NCI-H226 (cell line): Measurements from ENCODE around the gene CABCOCO1.

Source experiments
- DNase-seq: peaks from one replicate; pipeline ENCODE4 v3.0.0-alpha.2; 2015

CABCOCO1 gene

GRCh38 chr10:61757525-61758397, 95.0 kb downstream of the CABCOCO1 start:
- DNase-seq = peak; percentile 76

GRCh38 chr10:61758433-61758832, 95.7 kb downstream of the CABCOCO1 start:
- DNase-seq = no peak

GRCh38 chr10:61759751-61760150, 97.0 kb downstream of the CABCOCO1 start:
- no peak for DNase-seq

GRCh38 chr10:61760943-61761824, 98.5 kb downstream of the CABCOCO1 start:
- DNase-seq = peak; percentile 66

- DNase-seq = no peak
These were observed 99.1 kb downstream of the CABCOCO1 start for GRCh38 chr10:61761825-61762217.

DNA sequence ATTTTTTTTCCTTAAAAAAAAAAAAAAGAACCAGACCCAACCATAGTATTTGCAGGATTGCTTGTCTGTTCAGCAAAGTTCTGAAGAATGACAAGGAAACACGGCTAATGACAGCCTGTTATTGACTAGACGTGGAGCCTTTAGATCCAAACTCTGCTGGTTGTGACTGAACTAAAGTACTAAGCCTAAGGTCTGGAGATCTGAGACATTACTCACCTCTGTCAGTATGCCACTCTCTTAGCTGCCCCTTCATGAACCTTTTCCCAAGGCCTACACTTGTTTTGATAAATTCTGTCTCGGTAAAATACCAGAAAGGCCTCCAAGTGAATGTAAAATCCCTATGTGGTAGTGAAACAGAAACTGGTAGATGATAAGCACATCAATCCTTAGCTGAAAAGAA, 101.0 kb downstream of the CABCOCO1 start:
- no peak for DNase-seq

DNA sequence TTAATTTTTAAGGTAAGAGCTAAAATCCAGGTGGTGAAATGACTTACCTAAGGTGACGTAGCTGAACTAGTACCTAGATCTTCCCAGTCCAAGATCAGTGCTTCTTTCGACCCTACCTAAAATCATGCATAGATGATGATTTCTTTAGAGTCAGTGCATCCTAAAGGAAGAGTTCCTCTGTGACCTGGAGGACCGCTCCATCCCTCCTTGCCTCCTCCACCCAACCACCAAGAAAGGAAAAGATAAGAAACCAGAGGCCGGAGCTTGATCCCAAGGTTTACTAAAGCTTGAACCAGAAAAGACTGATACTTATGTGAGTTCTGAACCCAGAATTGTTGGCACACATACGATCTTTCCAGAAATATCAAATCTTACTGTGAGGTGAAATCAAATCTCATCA, 101.8 kb downstream of the CABCOCO1 start:
- DNase-seq = no peak

GRCh38 chr10:61765176-61766087, 102.7 kb downstream of the CABCOCO1 start:
- no peak for DNase-seq

- DNase-seq = no peak
These were observed 104.2 kb downstream of the CABCOCO1 start for GRCh38 chr10:61766927-61767326.

DNA sequence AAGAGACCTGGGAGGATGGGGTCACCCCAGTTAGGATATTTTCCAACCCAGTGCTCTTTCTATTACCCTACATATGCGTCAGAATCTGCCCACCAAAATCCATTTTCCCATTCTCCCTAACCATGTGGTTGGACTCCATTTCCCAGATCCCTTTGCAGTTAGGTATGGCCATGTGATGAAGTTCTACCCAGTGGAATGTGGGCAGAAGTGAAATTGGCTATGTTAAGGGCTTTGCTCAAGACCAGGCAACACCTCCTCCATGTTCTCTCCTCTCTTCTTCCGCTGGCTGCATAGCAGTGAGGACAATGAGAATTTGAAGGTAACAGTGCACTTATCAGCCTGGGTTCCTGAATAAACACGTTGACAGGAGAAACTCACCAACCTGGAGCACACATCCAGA, 111.3 kb downstream of the CABCOCO1 start:
- no peak for DNase-seq

- DNase-seq = no peak
These were observed 112.4 kb downstream of the CABCOCO1 start for GRCh38 chr10:61775111-61775510.

DNA sequence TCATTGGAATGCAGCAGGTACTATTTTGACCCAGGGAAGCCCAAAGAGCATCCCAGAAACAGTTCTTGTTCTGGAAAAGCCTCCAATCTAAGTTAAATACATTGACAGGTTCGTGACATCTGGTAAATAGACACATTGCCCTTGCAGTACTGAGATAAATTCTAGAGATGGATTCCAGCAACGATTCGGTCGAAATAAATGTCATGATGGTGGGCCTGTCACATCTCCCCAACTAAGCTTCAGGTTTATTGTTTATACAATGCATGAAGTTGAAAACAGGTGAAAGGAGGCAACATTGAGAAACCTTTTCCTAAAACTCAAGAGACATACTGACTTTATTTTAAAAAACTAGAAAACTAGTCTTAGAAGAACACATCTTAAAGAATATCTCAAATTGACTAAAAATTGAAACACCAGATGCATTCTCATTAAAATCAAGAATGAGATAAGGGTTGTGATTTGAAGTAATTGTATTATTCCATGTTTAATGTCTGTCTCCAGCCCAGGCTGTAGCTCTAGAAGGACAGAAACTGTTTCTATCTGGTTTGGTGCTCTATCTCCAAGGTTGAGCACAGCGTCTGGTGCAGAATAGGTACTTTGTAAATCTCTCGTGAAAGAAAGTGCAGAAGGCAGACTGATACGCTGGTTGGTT, 114.0 kb downstream of the CABCOCO1 start:
- DNase-seq = no peak

DNA sequence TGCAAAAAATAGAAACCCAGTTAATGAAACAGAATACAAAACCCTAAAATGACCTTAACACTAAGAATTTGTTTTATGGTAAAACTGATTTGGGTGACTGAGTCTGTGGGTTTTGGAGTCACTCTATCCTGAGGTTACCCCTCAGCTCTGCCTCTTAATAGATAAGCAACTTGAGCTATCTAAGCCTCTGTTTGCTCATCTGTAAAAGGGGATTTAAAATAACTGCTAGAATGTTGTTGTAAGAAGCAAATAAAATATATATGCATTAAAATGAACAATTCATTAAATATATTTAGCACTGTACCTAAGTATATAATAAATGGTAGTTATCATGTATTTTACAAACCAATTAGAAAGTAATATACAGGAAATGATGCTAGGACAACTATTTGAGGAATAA, 115.4 kb downstream of the CABCOCO1 start:
- no peak for DNase-seq

DNA sequence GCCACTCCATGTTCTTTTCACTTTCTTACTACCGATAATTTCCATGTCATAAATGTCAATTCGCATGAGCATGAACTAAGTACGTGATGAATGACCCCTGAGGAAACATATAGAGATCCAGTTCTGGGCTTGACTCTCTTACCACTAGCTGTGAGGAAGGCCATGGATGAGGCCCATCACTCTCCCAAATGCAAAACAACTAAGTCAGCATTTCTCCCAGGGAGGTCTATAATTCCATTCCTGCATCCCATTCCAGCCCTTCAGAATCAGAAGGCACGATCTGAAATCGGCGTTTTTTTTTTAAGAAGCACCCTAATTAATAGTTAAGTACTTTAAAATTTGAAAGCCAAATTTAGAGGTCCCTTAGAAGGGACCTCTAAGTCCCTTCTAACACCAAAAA, 116.5 kb downstream of the CABCOCO1 start:
- DNase-seq = no peak

DNA sequence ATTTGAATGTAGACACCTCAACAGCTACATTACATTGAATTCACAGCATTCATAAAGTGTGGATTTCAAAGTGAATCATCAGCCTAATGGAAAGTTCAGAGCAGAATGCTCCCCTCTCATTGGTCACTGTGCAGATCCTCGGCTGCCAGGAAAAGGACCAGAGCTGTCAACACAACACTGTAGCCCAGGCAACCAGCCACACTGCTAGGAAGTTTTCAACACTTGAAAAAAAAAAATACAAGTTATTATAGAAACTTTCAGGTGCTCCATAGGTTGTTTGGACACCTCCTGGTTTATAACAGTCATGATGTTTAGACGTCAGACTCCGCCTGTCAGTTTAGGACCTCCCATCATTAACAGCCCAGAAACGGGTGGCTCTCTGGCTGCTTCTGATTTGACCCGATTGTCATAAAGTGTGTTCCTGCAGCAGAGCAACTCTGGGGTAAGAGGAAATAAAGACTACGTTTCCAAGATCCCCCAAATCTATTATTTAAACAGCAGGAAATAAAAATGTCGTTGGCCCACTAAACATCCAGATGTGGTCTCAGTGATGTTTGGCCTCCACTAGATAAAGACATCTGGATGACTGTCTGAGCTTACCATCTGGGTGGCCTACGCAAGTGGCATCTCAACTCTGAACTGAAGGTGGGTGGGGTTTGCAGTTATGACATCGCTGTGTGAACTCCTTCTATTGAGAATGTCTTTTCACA, 117.4 kb downstream of the CABCOCO1 start:
- DNase-seq = peak; percentile 91

DNA sequence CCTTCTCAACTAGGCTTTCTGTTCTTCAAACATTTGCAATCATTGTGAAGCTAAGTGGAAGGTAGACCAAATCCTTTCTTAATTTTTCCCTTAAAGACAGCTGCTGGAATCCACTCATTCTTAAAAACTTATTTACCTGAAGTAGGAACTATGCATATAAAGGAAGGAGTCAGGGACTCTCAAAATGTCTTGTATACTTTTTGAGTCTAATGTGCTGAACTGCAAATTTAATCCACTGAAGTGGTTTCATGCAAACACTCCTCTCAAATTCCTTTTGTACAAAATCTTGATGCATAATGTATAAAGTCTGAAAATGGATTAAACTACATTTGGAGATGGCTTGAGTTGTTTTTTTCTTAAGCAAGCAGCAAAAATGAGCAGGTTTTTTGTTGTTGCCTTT, 118.0 kb downstream of the CABCOCO1 start:
- DNase-seq = no peak

DNA sequence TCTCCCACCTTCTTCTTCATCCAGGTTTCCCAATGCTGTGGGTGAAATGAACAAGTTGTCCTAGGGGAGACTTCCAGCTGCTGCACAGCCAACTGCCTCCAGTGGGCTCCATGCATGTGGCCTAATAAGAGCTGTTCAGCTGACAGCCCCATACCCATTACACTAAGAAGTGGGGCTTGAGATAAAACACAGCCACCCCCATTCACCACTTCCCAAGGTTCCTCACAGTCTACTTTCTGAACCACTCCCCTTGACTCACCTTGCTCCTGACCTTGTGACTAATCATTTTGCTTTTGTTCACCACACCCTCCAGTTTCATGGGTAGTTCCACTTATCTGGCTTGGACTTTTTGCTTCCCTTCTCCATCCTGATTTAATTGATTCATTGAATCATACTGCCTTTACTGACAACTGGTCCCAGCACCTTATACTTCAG, 119.3 kb downstream of the CABCOCO1 start:
- peak; percentile 33 for DNase-seq

- no peak for DNase-seq
These were observed 121.8 kb downstream of the CABCOCO1 start for GRCh38 chr10:61784354-61785133.

GRCh38 chr10:61785473-61786105, 122.9 kb downstream of the CABCOCO1 start:
- no peak for DNase-seq

GRCh38 chr10:61786728-61787127, 124.0 kb downstream of the CABCOCO1 start:
- peak; percentile 34 for DNase-seq
